Upper lobe of right lung (tissue), 1 donor: ENCODE measurements around the gene EDAR. TPM values are rescaled to one million over a fixed set of nuclear protein-coding genes. Genes with fewer than 3 reads are reported as not detected.

ENCODE experiments used
- ATAC-seq: fragments of 200-7000 bp; cut with Tn5 transposase; one replicate; pipeline ENCODE4 v1.9.1; 2020; ENCODE audit warnings: mild to moderate bottlenecking, moderate library complexity
- DNase-seq: peaks from one replicate; pipeline ENCODE4 v3.0.0-alpha.2; 2020
- H3K27ac ChIP-seq: fragments of 200-600 bp; one replicate; pipeline ENCODE4 v1.8.0; 2022
- H3K27me3 ChIP-seq: fragments of 200-600 bp; one replicate; pipeline ENCODE4 v1.8.0; 2022; ENCODE audit warnings: mild to moderate bottlenecking
- H3K36me3 ChIP-seq: fragments of 200-600 bp; one replicate; pipeline ENCODE4 v1.8.0; 2022
- H3K4me1 ChIP-seq: fragments of 200-600 bp; one replicate; pipeline ENCODE4 v1.8.0; 2022
- H3K4me3 ChIP-seq: fragments of 200-600 bp; one replicate; pipeline ENCODE4 v1.8.0; 2022; ENCODE audit warnings: mild to moderate bottlenecking
- H3K9me3 ChIP-seq: fragments of 200-600 bp; one replicate; pipeline ENCODE4 v1.8.0; 2022
- CTCF ChIP-seq: fragments of 200-600 bp; IDR thresholded peaks from one replicate; pipeline ENCODE4 v1.8.0; 2022; ENCODE audit warnings: antibody characterized with exemption
- intact Hi-C: fragments of 100-400 bp; cut with DNase I; formaldehyde crosslinking; loops from one replicate; pipeline ENCODE4 v1.11.0; 2022
- long read RNA-seq: library from polyadenylated mRNA; unstranded; transcript quantifications from one replicate; pipeline ENCODE4 v2.0.0, GENCODE V29; 2021
- total RNA-seq: library from RNA; stranded (reverse); fragmentation: NEBNext Ultra II Directional; extraction: Animal tissue kit (Norgen Biotek cat#: 25700); gene quantifications from one replicate; pipeline ENCODE4 v1.2.1, GENCODE V29; 2021
- donor health status: DM: no; HTN: yes; CAD: no; lungs with severe emphysema.

Gene EDAR
- 0.20 TPM for total RNA-seq
- long read RNA-seq, result 0 reads

GRCh38 chr2:108988796-108989713, at the start of gene EDAR:
EDAR (minus strand) TSS chr2:108989220; CDS start chr2:108931014, 58,206 bp downstream.
- H3K27me3 ChIP-seq, result peaks cover 21% of the 10 kb centered on the region
- no peaks in the 10 kb centered on the region for H3K9me3 ChIP-seq
- H3K4me1 ChIP-seq, result peaks cover 4% of the 10 kb centered on the region
- peak; percentile 50 for TF ChIP-seq CTCF
- intact Hi-C loops, result no loop called here
- H3K4me3 ChIP-seq, result peak within 1 kb of the TSS; percentile 15
- no peaks in the 10 kb centered on the region for H3K36me3 ChIP-seq
- no peak within 1 kb of the TSS for H3K27ac ChIP-seq
- ATAC-seq, result peak; percentile 89
- peak; percentile 72 for DNase-seq

GRCh38 chr2:109033171-109033570, 44.2 kb upstream of the EDAR start:
- Histone ChIP-seq H3K9me3 (no peaks in the 10 kb centered on the region), H3K27ac (peak overlapping the region; percentile 60), H3K4me1 (peaks cover 4% of the 10 kb centered on the region), H3K4me3 (no peak overlapping the region), H3K27me3 (no peaks in the 10 kb centered on the region), H3K36me3 (no peaks in the 10 kb centered on the region)
- intact Hi-C loops, result no loop called here
- TF ChIP-seq CTCF, result no peak
- DNase-seq (no peak), ATAC-seq (no peak)

GRCh38 chr2:109032229-109032820, 43.3 kb upstream of the EDAR start:
- H3K27ac ChIP-seq, result peak overlapping the region; percentile 60
- H3K36me3 ChIP-seq, result no peaks in the 10 kb centered on the region
- DNase-seq (no peak), ATAC-seq (no peak)
- no peaks in the 10 kb centered on the region for H3K9me3 ChIP-seq
- peaks cover 4% of the 10 kb centered on the region for H3K4me1 ChIP-seq
- intact Hi-C loops, result no loop called here
- no peaks in the 10 kb centered on the region for H3K27me3 ChIP-seq
- TF ChIP-seq CTCF, result no peak
- H3K4me3 ChIP-seq, result peak overlapping the region; percentile 53

- no peaks in the 10 kb centered on the region for H3K36me3 ChIP-seq
- intact Hi-C loops, result no loop called here
- H3K4me3 ChIP-seq, result peak overlapping the region; percentile 53
- no peaks in the 10 kb centered on the region for H3K9me3 ChIP-seq
- H3K27me3 ChIP-seq, result no peaks in the 10 kb centered on the region
- TF ChIP-seq CTCF, result peak; percentile 21
- ATAC-seq (peak; percentile 85), DNase-seq (peak; percentile 77)
- H3K27ac ChIP-seq, result peak overlapping the region; percentile 60
- peaks cover 4% of the 10 kb centered on the region for H3K4me1 ChIP-seq
Observed at GRCh38 chr2:109031476-109032228, 42.6 kb upstream of the EDAR start.

- Histone ChIP-seq H3K36me3 (no peaks in the 10 kb centered on the region), H3K9me3 (no peaks in the 10 kb centered on the region), H3K4me3 (peak overlapping the region; percentile 53), H3K27me3 (no peaks in the 10 kb centered on the region), H3K4me1 (peaks cover 4% of the 10 kb centered on the region), H3K27ac (peak overlapping the region; percentile 60)
- no peak for TF ChIP-seq CTCF
- no peak for DNase-seq
- ATAC-seq, result no peak
- intact Hi-C loops, result no loop called here
Observed at GRCh38 chr2:109030870-109031475, 42.0 kb upstream of the EDAR start.
